Tibial nerve (tissue), 3 donors: ENCODE data around the gene CNGA1.

Experiments
- POLR2A ChIP-seq, 2 donors: fragments of 450-650 bp; IDR thresholded peaks; one replicate each; pipeline ENCODE4 v1.6.1; 2017; ENCODE audit warnings: antibody characterized with exemption in 2 of 2, mild to moderate bottlenecking in 2 of 2, moderate library complexity in 2 of 2
- TF ChIP-seq, protein P1 (sequence below), 5 experiments: fragments of 200-600 bp in 3 of 5; fragments of 450-650 bp in 2 of 5; sonication (generic) in 3 of 5; IDR thresholded peaks; one replicate each; pipeline ENCODE4 v1.5.1; 2016 to 2019; ENCODE audit warnings: antibody characterized with exemption in 5 of 5, mild to moderate bottlenecking in 3 of 5, moderate library complexity in 2 of 5

DNA sequence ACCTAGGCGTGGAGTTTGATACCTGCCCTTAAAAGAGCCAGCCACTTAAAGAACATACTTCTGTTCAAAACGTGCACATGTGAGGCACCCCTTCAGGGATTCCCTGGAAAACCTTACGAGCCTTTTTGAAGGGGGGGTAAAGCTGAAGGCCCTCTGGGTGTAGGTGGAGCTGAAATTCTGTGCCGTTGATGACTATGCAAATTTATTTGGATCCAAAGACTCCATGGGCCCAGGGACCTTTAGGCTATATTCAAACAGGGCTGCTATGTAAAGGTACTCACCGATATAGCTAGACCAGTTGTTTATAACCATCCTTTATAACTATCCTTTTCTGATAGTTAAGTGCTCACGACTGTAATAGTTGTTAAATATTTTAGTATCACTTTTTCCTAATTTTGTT lies 61.8 kb downstream of the CNGA1 start:
- TF ChIP-seq, protein P1, sequence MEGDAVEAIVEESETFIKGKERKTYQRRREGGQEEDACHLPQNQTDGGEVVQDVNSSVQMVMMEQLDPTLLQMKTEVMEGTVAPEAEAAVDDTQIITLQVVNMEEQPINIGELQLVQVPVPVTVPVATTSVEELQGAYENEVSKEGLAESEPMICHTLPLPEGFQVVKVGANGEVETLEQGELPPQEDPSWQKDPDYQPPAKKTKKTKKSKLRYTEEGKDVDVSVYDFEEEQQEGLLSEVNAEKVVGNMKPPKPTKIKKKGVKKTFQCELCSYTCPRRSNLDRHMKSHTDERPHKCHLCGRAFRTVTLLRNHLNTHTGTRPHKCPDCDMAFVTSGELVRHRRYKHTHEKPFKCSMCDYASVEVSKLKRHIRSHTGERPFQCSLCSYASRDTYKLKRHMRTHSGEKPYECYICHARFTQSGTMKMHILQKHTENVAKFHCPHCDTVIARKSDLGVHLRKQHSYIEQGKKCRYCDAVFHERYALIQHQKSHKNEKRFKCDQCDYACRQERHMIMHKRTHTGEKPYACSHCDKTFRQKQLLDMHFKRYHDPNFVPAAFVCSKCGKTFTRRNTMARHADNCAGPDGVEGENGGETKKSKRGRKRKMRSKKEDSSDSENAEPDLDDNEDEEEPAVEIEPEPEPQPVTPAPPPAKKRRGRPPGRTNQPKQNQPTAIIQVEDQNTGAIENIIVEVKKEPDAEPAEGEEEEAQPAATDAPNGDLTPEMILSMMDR (IDR thresholded peaks at IDR 0.05), result no peak
- TF ChIP-seq POLR2A (IDR thresholded peaks at IDR 0.05), result no peak
